Activated CD8-positive, alpha-beta memory T cell treated with anti-CD3 and anti-CD28 coated beads, Interleukin-2, amount 50 U/mL, for 4 hours (primary cell): Measurements from ENCODE around the gene LRRC25.

Experiments used
- DNase-seq: peaks from one replicate; pipeline ENCODE4 v3.0.0-alpha.2; 2020

LRRC25 gene

GRCh38 chr19:18397242-18398202 lies at the start of gene LRRC25:
LRRC25 (minus strand) TSS chr19:18397622; CDS start chr19:18396963, 659 bp downstream.
- DNase-seq: no peak

- DNase-seq: no peak
These were observed 49.5 kb upstream of the LRRC25 start for GRCh38 chr19:18446811-18447359.

GRCh38 chr19:18446145-18446810 lies 48.9 kb upstream of the LRRC25 start:
- no peak for DNase-seq

- DNase-seq: no peak
These were observed 48.0 kb upstream of the LRRC25 start for GRCh38 chr19:18445262-18445948.

GRCh38 chr19:18444513-18444912 lies 47.1 kb upstream of the LRRC25 start:
- no peak for DNase-seq

- no peak for DNase-seq
These were observed 46.4 kb upstream of the LRRC25 start for GRCh38 chr19:18443831-18444230.

- no peak for DNase-seq
These were observed 46.0 kb upstream of the LRRC25 start for GRCh38 chr19:18443406-18443805.

- no peak for DNase-seq
These were observed 45.5 kb upstream of the LRRC25 start for GRCh38 chr19:18442941-18443340.

- no peak for DNase-seq
These were observed 44.7 kb upstream of the LRRC25 start for GRCh38 chr19:18441804-18442788.

GRCh38 chr19:18440936-18441803 lies 43.7 kb upstream of the LRRC25 start:
- DNase-seq: no peak

GRCh38 chr19:18440415-18440877 lies 43.0 kb upstream of the LRRC25 start:
- DNase-seq: no peak

- no peak for DNase-seq
These were observed 42.5 kb upstream of the LRRC25 start for GRCh38 chr19:18439910-18440237.

GRCh38 chr19:18439025-18439909 lies 41.8 kb upstream of the LRRC25 start:
- DNase-seq: no peak

GRCh38 chr19:18438331-18439024 lies 41.1 kb upstream of the LRRC25 start:
- DNase-seq: no peak

GRCh38 chr19:18437491-18438330 lies 40.3 kb upstream of the LRRC25 start, which contains the start of gene ISYNA1:
ISYNA1 (minus strand) TSS chr19:18438133; CDS start chr19:18437979, 154 bp downstream.
- peak; percentile 71 for DNase-seq

- peak; percentile 85 for DNase-seq
These were observed 39.5 kb upstream of the LRRC25 start for GRCh38 chr19:18436671-18437490.
